ENCODE data around the gene PAM16.

- TF ChIP-seq CTCF (IDR thresholded peaks at IDR 0.05) (no peak), REST (IDR thresholded peaks at IDR 0.05; ENCODE audit: insufficient read depth in 1 of 2, low read depth in 2 of 2, low read length in 1 of 2) (no peak)
Measured at GRCh38 chr16:4324492-4325252, 26.4 kb downstream of the PAM16 start.

All from Panc1 (cell line).